B cell (primary cell): Measurements from ENCODE around the gene COL5A1. TPM values are rescaled to one million over a fixed set of nuclear protein-coding genes. Genes with fewer than 3 reads are reported as not detected.

Source experiments
- ATAC-seq: fragments of 200-7000 bp; cut with Tn5 transposase; one replicate; pipeline ENCODE4 v1.10.0; 2021; ENCODE audit warnings: low read depth, mild to moderate bottlenecking, moderate number of reproducible peaks, moderate library complexity
- CTCF ChIA-PET: fragments of 350-600 bp; sonication (Branson Sonifier 250); formaldehyde crosslinking; loops from one replicate; lab custom pipeline; 2021; ENCODE audit warnings: antibody characterized with exemption, inconsistent platforms; lab: Charles Lee
- POLR2A ChIA-PET: fragments of 350-600 bp; sonication (Branson Sonifier 250); formaldehyde crosslinking; loops from one replicate; lab custom pipeline; 2021; ENCODE audit warnings: antibody characterized with exemption; lab: Charles Lee
- DNase-seq: peaks from one replicate; pipeline ENCODE4 v3.0.0; 2013
- H2AFZ ChIP-seq: 2 replicates; pipeline ENCODE4 v1.6.1; 2012; ENCODE audit warnings: mild to moderate bottlenecking, low read depth, low read length; ENCODE audit not compliant: insufficient read depth, poor library complexity, severe bottlenecking
- H3K27ac ChIP-seq, 2 donors: 1 replicate in 1 of 2; 2 replicates in 1 of 2; pipeline ENCODE4 v1.5.1; 2012 to 2013; ENCODE audit warnings: low read length in 2 of 2, mild to moderate bottlenecking in 2 of 2, moderate library complexity in 1 of 2
- H3K27me3 ChIP-seq, 4 experiments: fragments of 200-600 bp in 1 of 4; sonication (generic) in 1 of 4; replicated peaks in 1 of 4; 1 replicate in 2 of 4; 2 replicates in 2 of 4; pipeline versions ENCODE4 v1.6.1 to v1.7.0; 2013 to 2016; ENCODE audit warnings: low read length in 3 of 4, mild to moderate bottlenecking in 2 of 4, mixed read lengths in 1 of 4, moderate library complexity in 1 of 4; ENCODE audit not compliant: insufficient read depth in 4 of 4, control insufficient read depth in 3 of 4; ENCODE audit errors: control extremely low read depth in 1 of 4
- H3K36me3 ChIP-seq, 2 experiments: replicated peaks in 1 of 2; 1 replicate in 1 of 2; 2 replicates in 1 of 2; pipeline versions ENCODE4 v1.6.1 to v1.7.1; 2013; ENCODE audit warnings: low read length in 1 of 2; ENCODE audit not compliant: insufficient read depth in 2 of 2, control insufficient read depth in 1 of 2; ENCODE audit errors: control extremely low read depth in 1 of 2, extremely low read depth in 1 of 2
- H3K4me1 ChIP-seq, 2 donors: fragments of 200-600 bp in 1 of 2; sonication (generic) in 1 of 2; 1 replicate in 1 of 2; 2 replicates in 1 of 2; pipeline versions ENCODE4 v1.5.1 to v1.6.1; 2013 to 2017; ENCODE audit warnings: low read length in 2 of 2; ENCODE audit not compliant: control insufficient read depth in 2 of 2, insufficient read depth in 2 of 2
- H3K4me2 ChIP-seq: replicated peaks from 2 replicates; pipeline ENCODE3; 2012; ENCODE audit warnings: mild to moderate bottlenecking, low read depth, low read length; ENCODE audit not compliant: poor library complexity, severe bottlenecking
- H3K4me3 ChIP-seq, 5 experiments: fragments of 200-600 bp in 1 of 5; sonication (generic) in 1 of 5; 1 replicate in 3 of 5; 2 replicates in 2 of 5; pipeline versions ENCODE4 v1.5.1 to v1.7.0; 2011 to 2016; ENCODE audit warnings: low read length in 4 of 5, mild to moderate bottlenecking in 4 of 5, low read depth in 2 of 5, control low read depth in 1 of 5, moderate library complexity in 1 of 5; ENCODE audit not compliant: insufficient read depth in 1 of 5; ENCODE audit errors: control extremely low read depth in 1 of 5, extremely low read depth in 1 of 5
- H3K79me2 ChIP-seq: fragments of 200-600 bp; sonication (generic); one replicate; pipeline ENCODE4 v1.6.0; 2016; ENCODE audit warnings: low read length; ENCODE audit not compliant: control insufficient read depth, insufficient read depth
- H3K9ac ChIP-seq: fragments of 200-600 bp; sonication (generic); 2 replicates; pipeline ENCODE4 v1.6.1; 2017; ENCODE audit warnings: mild to moderate bottlenecking, low read length, moderate library complexity
- H3K9me3 ChIP-seq, 3 donors: one replicate each; pipeline versions ENCODE4 v1.6.1 to v1.7.1; 2013; ENCODE audit warnings: low read length in 2 of 3; ENCODE audit not compliant: control insufficient read depth in 2 of 3, insufficient read depth in 1 of 3; ENCODE audit errors: control extremely low read depth in 1 of 3
- H4K20me1 ChIP-seq: 2 replicates; pipeline ENCODE4 v1.6.0; 2012; ENCODE audit warnings: mild to moderate bottlenecking, low read length; ENCODE audit not compliant: insufficient read depth, control insufficient read depth, poor library complexity, severe bottlenecking
- H3K27ac Mint-ChIP-seq: one replicate; pipeline ENCODE4 v1.8.0; 2021; ENCODE audit warnings: mixed read lengths
- H3K27me3 Mint-ChIP-seq: one replicate; pipeline ENCODE4 v1.8.0; 2021; ENCODE audit warnings: mixed read lengths
- H3K4me1 Mint-ChIP-seq: one replicate; pipeline ENCODE4 v1.8.0; 2021; ENCODE audit warnings: mixed read lengths
- H3K4me3 Mint-ChIP-seq: one replicate; pipeline ENCODE4 v1.8.0; 2021; ENCODE audit warnings: mixed read lengths
- H3K9me3 Mint-ChIP-seq: one replicate; pipeline ENCODE4 v1.8.0; 2022; ENCODE audit warnings: mixed read lengths; ENCODE audit not compliant: insufficient read depth
- EZH2 ChIP-seq: IDR thresholded peaks from 2 replicates; pipeline ENCODE4 v1.6.1; 2012; ENCODE audit warnings: borderline replicate concordance, low read depth, mild to moderate bottlenecking, moderate library complexity, low read length; ENCODE audit not compliant: insufficient read depth, poor library complexity, severe bottlenecking
- WGBS: methylation state at CpG from one replicate; pipeline ENCODE4 v1.1.5; 2013; ENCODE audit warnings: missing lambda C conversion rate; ENCODE audit not compliant: insufficient coverage; 5-methylcytosine and 5-hydroxymethylcytosine counted together
- intact Hi-C: fragments of 100-400 bp; cut with micrococcal nuclease; formaldehyde crosslinking; loops from one replicate; pipeline ENCODE4 v1.10.0; 2022
- polyA plus RNA-seq: library from polyadenylated mRNA; depleted of rRNA; stranded (reverse); fragments of >200 nt; gene quantifications from 2 replicates; pipeline ENCODE4 v1.2.3, GENCODE V29; 2012
- total RNA-seq, 2 donors: library from RNA; stranded (reverse); fragments of 120-200 nt in 1 of 2; gene quantifications; 1 replicate in 1 of 2; 2 replicates in 1 of 2; pipeline versions ENCODE4 v1.2.3 to v1.2.4, GENCODE V29; 2013 to 2022
- TF ChIP-seq, protein P1 (sequence below): fragments of 200-600 bp; IDR thresholded peaks from one replicate; pipeline ENCODE4 v1.8.0; 2022; ENCODE audit warnings: antibody characterized with exemption, mild to moderate bottlenecking

The COL5A1 gene
- total and polyA plus RNA-seq, 2 donors (not counting 1 experiment from before 2014, with no cell fraction given): 0.06 TPM; not detected in 1

DNA sequence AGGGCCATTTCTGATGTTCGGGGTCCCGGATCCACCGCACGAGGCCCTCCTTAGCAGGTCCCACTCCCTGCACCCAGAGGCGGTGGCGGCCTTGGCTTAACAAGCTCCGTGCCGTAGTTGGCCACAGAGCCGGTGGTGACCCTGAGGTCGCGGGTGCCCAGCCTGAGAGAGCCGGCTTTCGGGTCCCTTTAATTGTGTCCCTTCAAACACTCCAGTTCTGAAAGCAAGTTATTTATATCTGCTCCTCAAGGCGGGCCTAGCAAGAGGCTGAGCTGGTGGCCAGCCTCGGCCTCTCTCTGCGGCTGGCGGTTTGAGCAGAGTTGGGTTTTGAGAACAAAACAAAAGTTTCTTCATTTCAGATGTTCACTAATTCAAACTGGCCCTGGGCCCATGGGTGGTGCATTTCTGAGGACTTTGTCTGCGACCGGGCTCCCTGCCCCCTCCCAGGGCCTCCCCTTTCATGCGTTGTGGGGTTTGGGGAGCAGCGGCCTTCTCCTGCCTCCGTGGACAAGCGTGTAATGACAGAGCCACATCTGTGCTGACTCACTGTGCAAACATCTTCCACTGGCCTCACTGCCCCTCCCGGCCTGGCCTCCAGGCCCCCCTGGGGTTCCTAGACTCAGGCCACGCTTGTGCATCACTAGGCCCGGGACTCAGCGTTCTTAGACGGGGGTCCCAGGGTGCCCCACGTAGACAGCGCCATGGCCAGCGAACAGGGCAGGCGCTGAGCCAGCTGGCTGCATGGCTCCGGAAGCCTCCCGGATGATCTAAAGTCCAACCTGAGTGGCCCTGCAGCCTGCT is 49.4 kb upstream of the COL5A1 start:
- WGBS: 92% methylated on average over 28 of the region's 34 CpGs
- Histone ChIP-seq H2AFZ (no peak overlapping the region), H3K9ac (no peak overlapping the region), H3K79me2 (no peaks in the 10 kb centered on the region), H3K27ac (no peak overlapping the region), H3K4me1 (no peaks in the 10 kb centered on the region), H3K9me3 (peaks cover 0 to 3% (median 0%) of the 10 kb centered on the region in 3 donors), H3K4me3 (no peak overlapping the region), H4K20me1 (no peaks in the 10 kb centered on the region), H3K27me3 (peaks cover 0 to 4% (median 0%) of the 10 kb centered on the region in 4 experiments), H3K4me2 (no peak overlapping the region), H3K36me3 (no peaks in the 10 kb centered on the region)
- Mint-ChIP-seq H3K27ac (no peak overlapping the region), H3K9me3 (no peaks in the 10 kb centered on the region), H3K4me3 (no peak overlapping the region), H3K27me3 (peaks cover 9% of the 10 kb centered on the region), H3K4me1 (no peaks in the 10 kb centered on the region)
- no peak for ATAC-seq
- TF ChIP-seq EZH2: no peak
- TF ChIP-seq, protein P1, sequence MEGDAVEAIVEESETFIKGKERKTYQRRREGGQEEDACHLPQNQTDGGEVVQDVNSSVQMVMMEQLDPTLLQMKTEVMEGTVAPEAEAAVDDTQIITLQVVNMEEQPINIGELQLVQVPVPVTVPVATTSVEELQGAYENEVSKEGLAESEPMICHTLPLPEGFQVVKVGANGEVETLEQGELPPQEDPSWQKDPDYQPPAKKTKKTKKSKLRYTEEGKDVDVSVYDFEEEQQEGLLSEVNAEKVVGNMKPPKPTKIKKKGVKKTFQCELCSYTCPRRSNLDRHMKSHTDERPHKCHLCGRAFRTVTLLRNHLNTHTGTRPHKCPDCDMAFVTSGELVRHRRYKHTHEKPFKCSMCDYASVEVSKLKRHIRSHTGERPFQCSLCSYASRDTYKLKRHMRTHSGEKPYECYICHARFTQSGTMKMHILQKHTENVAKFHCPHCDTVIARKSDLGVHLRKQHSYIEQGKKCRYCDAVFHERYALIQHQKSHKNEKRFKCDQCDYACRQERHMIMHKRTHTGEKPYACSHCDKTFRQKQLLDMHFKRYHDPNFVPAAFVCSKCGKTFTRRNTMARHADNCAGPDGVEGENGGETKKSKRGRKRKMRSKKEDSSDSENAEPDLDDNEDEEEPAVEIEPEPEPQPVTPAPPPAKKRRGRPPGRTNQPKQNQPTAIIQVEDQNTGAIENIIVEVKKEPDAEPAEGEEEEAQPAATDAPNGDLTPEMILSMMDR: no peak
- intact Hi-C loops: no loop called here
- DNase-seq: no peak
- POLR2A ChIA-PET: no interaction called here
- CTCF ChIA-PET: no interaction called here

DNA sequence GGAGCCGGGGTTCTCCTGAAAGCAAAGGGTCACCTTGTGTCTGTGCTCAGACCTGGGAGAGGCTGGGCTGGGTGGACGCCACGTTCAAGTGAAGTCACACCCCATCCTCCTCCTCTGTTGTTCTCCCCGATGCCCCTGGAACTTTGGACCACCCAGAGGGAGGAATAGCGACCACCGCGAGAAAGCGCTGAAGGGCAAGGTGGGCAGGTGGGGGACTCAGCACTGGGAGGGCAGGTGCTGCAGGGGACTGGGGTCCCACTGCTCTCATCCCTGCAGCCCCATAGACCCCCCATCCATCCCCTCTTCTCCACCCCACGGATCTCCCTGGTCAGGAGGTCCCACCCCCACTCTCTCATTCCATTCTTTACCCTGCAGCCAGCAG is 48.8 kb upstream of the COL5A1 start:
- H3K4me3 ChIP-seq: no peak overlapping the region
- CTCF ChIA-PET: no interaction called here
- no peak overlapping the region for H3K4me3 Mint-ChIP-seq
- no peaks in the 10 kb centered on the region for H3K4me1 Mint-ChIP-seq
- ATAC-seq (no peak), DNase-seq (no peak)
- 78% methylated on average over 7 of the region's 9 CpGs for WGBS
- intact Hi-C loops: no loop called here
- H3K27me3 Mint-ChIP-seq: peaks cover 9% of the 10 kb centered on the region
- H3K36me3 ChIP-seq: no peaks in the 10 kb centered on the region
- H3K9ac ChIP-seq: no peak overlapping the region
- H3K79me2 ChIP-seq: no peaks in the 10 kb centered on the region
- peaks cover 0 to 3% (median 0%) of the 10 kb centered on the region in 3 donors for H3K9me3 ChIP-seq
- no peaks in the 10 kb centered on the region for H4K20me1 ChIP-seq
- H2AFZ ChIP-seq: no peak overlapping the region
- H3K27ac ChIP-seq: no peak overlapping the region
- POLR2A ChIA-PET: no interaction called here
- no peaks in the 10 kb centered on the region for H3K4me1 ChIP-seq
- no peak overlapping the region for H3K4me2 ChIP-seq
- no peaks in the 10 kb centered on the region for H3K9me3 Mint-ChIP-seq
- no peak for TF ChIP-seq EZH2
- TF ChIP-seq, protein P1: no peak
- H3K27ac Mint-ChIP-seq: no peak overlapping the region
- H3K27me3 ChIP-seq: peaks cover 0 to 4% (median 0%) of the 10 kb centered on the region in 4 experiments
